HL-60/S4 (cell line): Measurements from ENCODE around the gene TRAF2.

Experiments used
- in situ Hi-C: fragments of 300-500 bp; cut with MboI; formaldehyde crosslinking; loops from 2 replicates; pipeline ENCODE4 v1.14.3; 2022; ENCODE audit warnings: low sequenced_read_pairs

TRAF2 gene

DNA sequence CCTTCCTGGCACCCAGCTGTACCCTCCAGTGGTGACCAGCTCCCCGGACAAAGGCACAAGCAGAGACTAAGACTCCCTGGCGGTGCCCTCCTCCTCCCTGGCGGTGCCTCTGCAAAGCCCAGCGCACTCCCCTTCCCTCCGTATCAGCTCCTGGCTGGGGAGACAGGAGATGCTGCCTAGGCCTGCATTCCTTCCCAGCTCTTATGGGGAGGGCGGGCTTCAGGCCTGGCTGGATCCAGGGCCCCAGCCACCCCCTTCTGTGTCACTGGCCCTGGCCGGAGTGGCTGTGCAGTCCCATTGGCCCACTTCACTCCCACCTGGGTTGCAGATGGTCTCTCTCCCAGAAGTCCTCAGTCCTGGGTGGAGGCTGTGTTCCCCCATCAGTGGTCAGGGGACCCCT lies 72.2 kb downstream of the TRAF2 start:
- in situ Hi-C loops = no loop called here

DNA sequence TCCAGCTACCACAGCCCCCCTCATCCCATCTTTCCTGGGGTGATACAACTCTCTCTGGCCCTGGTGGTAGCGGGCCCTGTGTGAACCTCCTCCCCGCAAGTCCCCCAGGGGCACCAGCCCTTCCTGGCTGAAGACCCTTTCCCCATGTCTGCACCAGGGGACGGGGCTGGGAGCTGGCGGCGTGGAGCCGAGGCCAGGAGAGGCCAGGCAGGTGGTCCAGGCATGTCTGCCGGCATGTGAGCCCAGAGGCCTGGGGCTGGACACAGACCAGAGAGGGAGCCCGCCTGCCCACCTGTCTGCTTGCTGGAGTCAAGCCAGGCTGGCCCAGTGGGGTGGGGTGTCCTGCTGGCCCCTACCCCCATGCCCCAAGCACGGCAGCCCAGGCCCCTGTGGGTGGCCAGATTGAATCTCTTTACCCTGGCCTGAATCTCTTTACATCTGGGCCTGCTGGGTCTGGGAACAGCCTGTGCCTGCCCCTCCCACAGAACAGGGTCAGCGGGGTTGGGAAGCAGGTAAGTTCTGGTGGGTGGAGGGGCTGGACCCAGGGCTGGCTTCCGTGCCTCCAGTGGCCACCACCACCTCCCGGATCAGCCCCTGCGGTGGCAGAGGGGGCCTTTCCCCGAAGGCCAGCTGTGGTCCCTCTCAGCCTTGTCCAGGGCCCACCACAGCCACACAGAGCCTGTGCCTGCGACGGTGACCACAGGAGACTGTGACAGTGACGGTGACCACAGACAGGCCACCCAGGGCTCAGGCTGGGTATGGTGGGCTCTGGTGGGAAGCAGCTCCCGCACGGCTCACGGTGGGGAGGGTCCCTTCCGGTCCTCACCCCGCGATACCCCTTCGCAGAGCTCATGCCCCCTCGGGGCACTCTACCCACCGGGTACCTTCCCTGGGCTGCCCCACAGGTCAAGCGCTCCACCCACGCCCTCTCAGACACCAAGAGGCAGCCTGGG lies 72.9 kb downstream of the TRAF2 start:
- in situ Hi-C loops = no loop called here

DNA sequence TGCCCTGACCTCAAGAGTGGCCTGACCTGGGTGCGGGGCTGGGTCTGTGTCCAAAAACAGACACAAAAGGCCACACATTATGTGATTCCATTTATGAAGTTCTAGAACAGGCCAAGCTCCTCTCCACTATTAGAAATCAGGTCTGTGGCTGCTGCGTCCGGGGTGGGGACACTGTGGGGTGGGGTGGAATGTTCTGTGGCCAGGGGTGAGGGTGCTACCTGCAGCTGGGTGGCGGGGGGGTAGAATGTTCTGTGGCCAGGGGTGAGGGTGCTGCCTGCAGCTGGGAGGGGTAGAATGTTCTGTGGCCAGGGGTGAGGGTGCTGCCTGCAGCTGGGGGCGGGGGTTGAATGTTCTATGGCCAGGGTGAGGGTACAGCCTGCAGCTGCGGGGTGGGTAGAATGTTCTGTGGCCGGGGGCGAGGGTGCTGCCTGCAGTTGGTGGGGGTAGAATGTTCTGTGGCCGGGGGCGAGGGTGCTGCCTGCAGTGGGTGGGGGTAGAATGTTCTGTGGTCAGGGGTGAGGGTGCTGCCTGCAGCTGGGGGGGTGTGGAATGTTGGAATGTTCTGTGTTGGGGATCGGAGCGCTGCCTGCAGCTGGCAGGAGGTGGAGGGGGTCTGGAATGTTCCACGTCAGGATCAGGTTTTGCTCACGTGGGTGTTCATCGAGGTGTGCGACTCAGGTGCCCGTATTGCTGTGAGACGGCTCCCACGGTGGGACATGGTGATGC lies 74.1 kb downstream of the TRAF2 start:
- in situ Hi-C loops = no loop called here

DNA sequence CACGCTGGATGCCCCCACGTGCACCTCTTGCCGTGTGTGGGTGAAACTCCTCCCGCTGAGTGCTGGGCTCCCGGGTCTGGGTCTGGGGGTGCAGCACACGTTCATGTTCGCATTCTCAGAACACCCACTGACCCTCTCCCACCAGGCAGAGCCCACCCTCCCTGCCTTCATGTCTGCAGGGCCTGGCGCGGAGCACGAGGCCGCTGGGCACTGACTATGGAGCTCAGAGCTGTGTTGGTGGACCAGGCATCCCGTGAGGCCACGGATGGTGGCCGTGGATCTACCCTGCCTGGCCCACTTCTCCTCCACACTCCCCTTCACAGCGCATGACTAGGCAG lies 74.6 kb downstream of the TRAF2 start:
- in situ Hi-C loops = no loop called here

DNA sequence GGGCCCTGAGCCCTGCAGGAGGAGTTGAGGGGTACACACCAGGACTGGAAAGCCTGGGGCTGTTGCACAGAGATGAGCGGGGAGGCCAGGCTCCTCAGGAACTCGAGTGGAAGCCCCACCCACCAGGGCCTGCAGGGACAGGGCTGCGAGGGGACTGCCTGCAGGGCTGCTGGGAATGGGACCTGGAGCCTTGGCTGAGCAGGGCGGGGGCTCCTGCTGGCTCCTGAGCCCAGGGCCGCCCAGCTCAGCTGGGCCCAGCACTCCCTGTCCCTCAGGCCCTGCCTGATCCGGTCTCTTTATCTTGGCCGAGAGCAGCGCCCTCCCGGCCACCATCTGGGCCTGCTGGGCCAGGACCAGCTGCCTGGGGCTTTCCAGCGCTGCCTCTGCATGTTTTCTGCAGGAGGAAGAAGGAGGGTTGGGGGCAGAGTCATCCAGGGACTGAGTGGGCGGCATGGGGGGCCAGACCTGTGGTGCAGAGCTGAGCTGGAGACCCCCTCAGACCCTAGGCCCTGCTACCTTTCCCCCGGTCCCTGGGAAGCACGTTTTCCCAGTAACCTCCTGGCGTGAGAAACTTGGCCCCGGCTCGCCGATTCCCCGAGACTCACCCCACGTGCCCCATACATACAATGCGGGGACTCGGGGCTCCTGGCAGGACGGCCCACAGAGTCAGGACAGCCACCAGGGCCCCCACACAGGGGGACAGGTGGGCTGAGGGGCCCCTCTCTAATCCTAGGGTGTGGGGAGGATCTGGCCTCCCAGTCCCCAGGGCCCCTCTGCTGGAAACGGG lies 75.2 kb downstream of the TRAF2 start:
- in situ Hi-C loops = no loop called here

DNA sequence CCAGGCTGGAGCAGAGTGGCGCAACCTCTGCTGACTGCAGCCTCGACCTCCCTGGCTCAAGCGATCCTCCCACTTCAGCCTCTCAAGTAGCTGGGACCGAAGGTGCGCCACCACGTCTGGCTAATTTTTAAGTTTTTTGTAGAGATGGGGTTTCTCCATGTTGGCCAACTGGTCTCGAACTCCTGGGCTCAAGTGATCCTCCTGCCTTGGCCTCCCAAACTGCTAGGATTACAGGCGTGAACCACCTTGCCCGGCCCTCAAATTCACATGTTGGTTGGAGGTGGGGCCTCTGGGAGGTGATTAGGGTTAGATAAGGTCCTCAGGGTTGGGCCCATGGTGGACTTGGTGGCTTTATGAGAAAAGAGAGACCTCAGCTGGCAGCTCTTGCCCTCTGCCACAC lies 75.8 kb downstream of the TRAF2 start:
- in situ Hi-C loops = no loop called here

DNA sequence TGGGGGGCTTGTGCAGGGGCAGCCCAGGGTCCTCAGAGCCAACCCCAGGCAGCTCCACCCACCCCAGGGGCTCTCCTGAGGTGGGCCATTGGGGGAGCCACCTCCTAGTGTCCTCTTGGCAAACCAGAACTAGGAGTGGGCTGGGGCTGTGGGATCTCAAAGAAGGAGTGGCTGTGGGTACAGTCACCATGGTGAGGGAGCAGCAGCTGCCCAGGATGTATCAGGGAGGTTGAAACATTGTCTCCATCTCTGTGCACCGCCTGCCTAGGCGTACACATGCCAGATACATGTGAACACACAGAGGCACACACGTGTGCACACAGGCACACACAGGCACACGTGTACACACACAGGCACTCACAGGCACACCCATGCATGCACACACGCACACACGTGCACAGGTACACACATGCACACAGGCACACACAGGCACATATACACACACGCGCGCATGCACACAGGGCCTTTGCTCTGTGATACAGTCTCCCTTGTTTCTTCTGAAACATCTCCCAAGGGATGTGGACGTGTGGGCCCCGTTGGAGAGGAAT lies 76.5 kb downstream of the TRAF2 start:
- in situ Hi-C loops = no loop called here

DNA sequence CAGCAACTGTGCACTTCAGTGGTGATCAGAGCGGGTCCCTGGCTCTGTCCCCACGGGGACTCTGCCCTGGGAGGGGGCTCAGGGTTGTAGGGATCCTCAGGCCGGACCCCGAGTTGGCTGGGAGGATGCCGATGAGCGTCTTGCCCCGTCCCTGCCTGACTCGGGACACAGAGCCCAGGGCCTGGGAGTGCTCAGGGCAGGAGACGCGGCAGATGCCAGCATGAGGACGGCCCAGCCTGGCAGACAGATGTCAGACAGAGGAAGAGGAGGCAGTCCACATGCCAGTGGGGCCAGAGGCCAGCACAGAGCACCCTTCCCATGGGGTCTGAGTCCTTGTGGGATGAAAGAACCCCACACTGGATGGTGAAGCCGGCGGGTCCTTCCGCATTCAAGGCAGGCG lies 77.0 kb downstream of the TRAF2 start:
- in situ Hi-C loops = no loop called here

DNA sequence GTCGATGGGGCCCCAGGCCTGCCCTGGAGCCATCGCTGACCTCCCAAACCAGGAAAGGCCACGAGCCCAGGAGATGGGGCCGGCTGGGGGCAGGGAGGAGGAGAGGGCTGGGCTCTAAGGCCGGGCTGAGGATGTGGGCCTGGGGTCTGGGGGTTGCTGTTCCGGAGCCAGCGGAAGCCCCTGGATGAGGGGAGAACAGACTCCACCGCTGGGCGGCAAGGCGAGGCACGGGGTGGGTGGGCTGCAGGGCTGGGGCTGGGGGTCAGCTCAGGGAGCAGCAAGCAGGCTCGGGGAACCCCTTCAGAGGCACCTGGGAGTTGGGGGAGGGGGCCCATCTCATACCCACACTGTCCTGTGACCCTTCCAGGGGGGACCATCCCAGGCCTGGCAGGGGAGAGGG lies 77.4 kb downstream of the TRAF2 start:
- in situ Hi-C loops = no loop called here

DNA sequence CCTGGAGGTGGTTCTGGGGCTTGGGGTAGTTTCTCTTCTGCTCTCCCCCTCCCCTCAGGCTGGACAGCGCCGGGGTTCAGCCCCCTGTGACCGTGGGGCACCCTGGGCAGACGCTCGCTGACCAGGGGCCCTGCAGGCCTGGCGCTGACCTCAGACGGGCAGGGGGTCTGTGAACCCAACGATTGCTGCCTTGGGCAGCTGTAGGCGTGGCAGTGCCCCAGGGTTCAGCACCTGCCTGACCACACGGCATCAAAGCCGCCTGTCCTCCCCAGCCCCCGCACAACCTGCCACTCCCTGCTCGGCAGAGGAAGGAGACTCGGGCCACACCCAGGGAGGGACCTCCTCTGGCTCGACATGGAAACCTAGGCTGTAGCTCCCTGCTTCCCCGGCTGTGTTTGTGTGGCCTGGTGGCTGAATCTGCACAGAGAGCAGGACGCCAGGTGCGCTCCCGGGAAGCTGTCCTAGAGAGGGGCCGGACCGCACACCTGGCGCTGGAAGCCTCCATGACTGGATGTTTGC lies 77.9 kb downstream of the TRAF2 start:
- in situ Hi-C loops = no loop called here

DNA sequence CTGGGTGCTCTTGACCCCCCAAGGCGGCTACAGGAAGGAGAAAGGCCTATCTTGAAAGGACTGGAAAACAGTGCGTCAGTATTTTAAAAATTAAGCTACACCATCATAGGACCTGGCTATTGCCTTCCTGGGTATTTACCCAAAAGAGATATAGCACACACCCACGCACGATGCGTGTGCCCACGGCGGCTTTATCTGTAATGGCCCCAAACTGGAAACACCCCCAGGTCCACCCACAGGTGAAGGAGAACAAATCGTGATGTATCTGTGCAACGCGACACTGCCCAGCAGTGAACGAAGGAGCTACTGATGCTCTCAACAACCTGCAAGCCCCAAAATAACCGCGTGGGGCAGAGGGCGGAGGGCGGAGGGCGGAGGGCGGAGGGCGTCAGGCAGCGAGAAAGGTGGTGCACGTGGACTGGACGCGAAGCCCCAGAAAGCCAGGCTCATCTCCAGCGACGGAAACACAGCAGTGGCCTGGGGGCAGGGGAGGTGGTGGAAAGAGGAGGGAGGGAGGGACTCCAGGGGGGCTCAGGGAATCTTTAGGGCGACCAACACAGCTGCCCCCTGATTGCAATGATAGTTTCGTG lies 78.6 kb downstream of the TRAF2 start:
- in situ Hi-C loops = no loop called here

DNA sequence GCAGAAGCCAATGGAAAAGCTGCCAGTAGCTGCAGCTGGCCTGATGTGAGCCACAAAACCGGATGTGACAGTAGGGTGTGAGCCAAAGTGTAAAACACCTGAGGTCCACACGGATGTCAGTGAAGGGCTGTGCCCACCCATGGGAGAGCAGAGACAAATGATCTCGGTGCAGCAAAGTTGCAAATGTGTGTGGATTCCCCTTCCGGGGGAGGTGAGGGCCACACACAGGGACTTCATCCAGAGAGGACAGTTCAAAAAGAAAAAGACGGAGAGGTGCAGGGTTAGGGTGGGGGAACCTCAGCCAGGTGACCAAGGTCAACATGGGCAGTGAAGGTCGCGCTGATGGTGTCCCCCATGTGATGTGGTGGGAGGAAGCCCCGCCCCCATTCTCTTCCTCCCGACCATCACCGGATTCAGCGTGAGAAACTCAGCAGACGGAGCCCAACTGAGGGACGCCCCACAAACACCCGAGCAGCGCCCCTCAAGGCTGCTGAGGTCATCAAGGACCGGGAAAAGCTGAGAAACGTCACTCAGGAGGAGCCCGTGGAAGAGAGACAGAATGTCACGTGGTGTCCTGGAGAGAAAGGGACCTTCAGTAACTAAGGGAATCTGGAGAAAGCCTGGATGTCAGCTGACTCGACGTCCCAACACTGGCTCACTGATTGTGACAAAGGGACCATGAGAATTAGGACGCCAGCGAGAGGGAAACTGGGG lies 79.6 kb downstream of the TRAF2 start:
- in situ Hi-C loops = no loop called here

DNA sequence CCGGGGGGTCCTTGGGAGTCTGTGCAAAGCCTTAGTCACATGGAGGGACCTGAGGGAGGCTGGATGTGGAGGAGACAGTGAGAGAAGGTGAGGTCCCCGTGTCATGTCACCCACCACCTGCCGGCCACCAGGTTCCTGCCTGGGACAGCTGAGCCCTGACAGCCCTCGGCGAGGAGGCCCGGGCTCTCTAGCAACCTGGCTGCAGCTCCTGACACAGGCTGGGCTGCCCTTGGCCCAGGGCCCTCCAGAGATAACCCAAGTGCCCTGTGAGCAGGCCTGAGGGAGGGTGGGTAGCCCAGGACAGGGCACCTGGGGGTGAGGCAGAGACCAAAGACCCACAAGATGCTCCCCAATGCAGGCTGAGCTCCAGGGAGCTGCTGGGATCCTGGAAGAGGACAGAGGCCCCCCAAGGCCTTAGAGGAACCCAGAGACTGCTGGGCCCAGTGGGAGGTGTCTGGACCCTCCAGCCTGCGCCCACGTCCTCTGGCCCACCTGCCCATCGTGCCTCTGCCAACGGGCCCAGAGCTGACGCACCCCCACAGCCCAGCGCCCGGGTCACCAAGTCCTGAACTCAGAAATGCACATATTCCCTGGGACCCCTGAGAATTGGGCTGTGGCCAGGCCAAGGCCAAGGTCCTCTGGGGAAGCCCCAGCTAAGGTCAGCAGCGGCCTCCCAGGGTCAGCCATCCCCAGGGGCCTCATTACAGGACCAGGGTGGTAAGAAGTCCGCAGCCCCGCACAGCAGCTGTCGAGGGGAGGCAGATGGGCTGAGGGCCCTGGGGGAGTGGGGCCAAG lies 82.2 kb downstream of the TRAF2 start:
- in situ Hi-C loops = no loop called here

DNA sequence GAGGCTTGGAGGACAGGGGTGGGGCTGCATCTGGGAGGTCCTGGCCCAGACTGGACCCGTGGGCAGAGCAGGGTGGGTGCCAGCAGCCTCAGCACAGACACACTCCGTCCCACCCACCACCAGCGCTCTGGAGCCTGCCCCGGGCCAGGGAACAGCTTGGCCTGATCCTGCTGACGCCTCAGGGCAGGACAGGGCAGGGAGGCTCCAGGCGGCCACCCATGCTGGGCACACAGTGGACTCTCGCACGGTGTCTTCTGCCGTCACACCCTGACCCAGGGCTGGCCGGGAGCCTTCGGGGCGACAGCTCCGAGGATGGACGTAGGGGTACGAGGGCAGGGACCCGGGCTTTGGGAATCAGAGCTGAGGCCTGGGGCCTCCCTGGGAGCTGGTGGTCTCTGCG lies 82.8 kb downstream of the TRAF2 start:
- in situ Hi-C loops = no loop called here

DNA sequence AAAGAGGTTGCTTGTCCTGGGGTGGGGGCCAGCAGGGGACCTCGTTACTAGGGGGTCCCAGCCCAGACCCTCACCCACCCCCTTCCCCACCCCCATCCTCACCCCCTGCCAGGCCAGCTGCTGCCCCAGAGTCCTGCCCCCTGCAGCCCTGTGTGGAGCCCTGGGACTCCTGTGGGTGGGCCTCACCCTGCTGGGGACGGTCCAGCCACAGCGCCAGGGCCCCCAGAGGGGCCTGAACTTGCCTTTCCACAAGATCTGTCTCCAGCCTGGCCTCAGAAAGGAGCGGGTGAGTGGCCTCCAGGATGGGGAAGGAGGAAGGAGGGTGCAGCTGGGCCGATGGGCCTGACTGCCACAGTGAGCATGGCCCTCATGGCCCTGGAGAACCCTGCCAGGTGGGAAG lies 83.5 kb downstream of the TRAF2 start:
- in situ Hi-C loops = no loop called here

DNA sequence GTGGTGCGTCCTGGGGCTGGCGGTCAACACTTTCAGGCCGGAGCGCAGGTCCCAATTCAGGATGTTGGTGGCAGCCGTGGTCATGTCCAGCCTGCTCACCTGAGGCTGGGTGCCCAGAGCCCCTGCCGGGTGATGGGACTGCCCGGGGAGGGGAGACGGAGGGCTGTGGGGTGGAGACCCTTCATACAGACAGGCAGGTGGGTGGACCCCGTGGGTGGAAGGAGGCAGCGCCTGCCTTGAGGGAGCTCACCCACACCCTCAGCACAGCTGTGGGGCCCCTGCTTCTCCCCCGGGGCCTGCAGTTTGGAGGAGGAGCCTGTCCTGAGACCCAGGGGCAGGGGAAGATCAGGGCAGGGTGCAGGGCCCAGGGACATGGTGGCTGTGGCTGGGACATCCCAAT lies 84.0 kb downstream of the TRAF2 start:
- in situ Hi-C loops = no loop called here

DNA sequence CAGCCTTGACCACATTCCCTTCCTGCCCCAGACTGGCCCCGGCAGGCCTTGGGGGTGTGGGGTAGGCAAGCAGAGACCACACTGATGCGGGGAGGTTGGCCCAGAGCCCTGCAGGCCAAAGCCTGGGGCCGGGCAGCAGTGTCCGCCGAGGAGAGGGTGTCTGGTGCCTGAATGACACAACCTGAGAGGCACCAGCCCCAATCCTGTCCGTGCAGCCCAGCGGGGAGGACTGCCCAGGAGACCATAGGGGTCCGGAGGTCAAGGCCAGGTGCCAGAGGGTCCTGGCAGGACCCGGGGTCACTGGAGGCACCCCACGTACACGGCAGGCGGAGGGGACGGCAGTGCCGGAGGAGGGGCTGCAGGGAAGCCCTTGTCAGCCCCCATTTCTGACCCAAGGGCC lies 85.4 kb downstream of the TRAF2 start:
- in situ Hi-C loops = no loop called here

DNA sequence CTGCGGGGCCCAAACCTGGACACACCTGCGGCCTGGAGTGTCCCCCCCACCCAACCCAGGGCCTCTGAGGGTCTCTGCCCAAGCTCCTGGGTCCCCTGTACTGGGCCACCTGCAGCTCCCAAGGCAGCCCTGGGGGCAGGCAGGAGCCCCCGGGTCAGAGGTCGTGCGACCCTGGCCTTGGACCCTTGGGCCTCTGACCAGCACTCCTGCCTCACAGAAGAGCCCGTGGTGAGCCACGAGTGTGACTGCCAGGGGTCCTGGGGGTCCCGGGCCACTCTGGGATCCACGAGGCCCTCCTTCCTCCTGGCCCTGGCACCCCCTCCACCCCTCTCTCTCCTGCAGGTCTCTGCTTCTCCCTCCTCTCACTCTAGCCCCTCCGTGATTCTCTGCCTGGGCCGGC lies 86.0 kb downstream of the TRAF2 start:
- in situ Hi-C loops = no loop called here

DNA sequence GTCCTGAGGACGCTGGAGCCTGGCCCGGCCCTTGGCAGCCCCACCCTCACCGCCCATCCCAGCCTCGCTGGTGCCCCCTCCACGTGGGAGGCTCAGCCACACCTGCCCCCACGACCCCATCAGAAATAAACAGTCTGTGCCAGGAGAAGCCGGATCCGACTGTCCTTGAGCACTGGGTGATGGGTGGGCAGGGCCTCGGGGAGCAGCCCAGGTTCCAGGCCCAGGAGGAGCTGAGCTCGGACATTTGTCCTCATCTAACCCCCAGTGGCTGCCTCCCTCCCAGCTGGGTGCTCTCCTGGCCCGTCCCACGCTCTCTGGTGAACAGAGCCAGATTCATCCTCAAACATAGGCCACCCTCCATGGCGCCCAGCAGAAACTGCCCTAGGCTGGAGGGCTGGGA lies 86.4 kb downstream of the TRAF2 start:
- in situ Hi-C loops = no loop called here
